Stomach (tissue), 9 donors: ENCODE measurements around the gene MTG1. TPM values are rescaled to one million over a fixed set of nuclear protein-coding genes. Genes with fewer than 3 reads are reported as not detected.
A peak's percentile ranks its signal among the peaks of the same experiment; 100 is the strongest.

ENCODE experiments used
- DNase-seq, 2 donors: peaks; one replicate each; pipeline versions ENCODE4 v3.0.0 to v3.0.0-alpha.2; 2013 to 2019
- H3K27ac ChIP-seq, 5 donors: fragments of 200-600 bp in 4 of 5; sonication (generic) in 4 of 5; one replicate each; pipeline ENCODE4 v1.5.1; 2013 to 2019; ENCODE audit warnings: mild to moderate bottlenecking in 1 of 5, moderate library complexity in 1 of 5
- H3K27me3 ChIP-seq, 3 donors: fragments of 200-600 bp; sonication (generic); one replicate each; pipeline ENCODE4 v1.5.1; 2017 to 2019; ENCODE audit warnings: mixed run types in 1 of 3
- H3K36me3 ChIP-seq, 4 donors: fragments of 200-600 bp; sonication (generic); 1 replicate in 3 of 4; 2 replicates in 1 of 4; pipeline ENCODE4 v1.5.1; 2016 to 2019
- H3K4me1 ChIP-seq, 4 donors: fragments of 200-600 bp; sonication (generic); one replicate each; pipeline ENCODE4 v1.5.1; 2016 to 2019
- H3K4me3 ChIP-seq, 4 donors: fragments of 200-600 bp; sonication (generic) in 3 of 4; one replicate each; pipeline ENCODE4 v1.5.1; 2016 to 2019; ENCODE audit warnings: mild to moderate bottlenecking in 1 of 4
- H3K9me3 ChIP-seq, 4 donors: fragments of 200-600 bp; sonication (generic); one replicate each; pipeline ENCODE4 v1.5.1; 2016 to 2019
- EP300 ChIP-seq: sonication (generic); formaldehyde crosslinking; IDR thresholded peaks from one replicate; pipeline ENCODE4 v1.6.1; 2017; ENCODE audit warnings: antibody characterized with exemption
- POLR2A ChIP-seq, 4 donors: fragments of 450-650 bp; IDR thresholded peaks; one replicate each; pipeline ENCODE4 v1.6.1; 2016; ENCODE audit warnings: antibody characterized with exemption in 4 of 4, control low read depth in 2 of 4, mild to moderate bottlenecking in 1 of 4, moderate library complexity in 1 of 4
- POLR2AphosphoS5 ChIP-seq, 3 donors: sonication (generic); formaldehyde crosslinking; IDR thresholded peaks; one replicate each; pipeline ENCODE4 v1.6.1; 2016; ENCODE audit warnings: antibody characterized with exemption in 3 of 3
- WGBS, 5 donors: extraction: QIAGEN DNeasy Blood & Tissue Kit in 3 of 5; methylation state at CpG; one replicate each; pipeline versions ENCODE4 v1.1.5 to v1.1.7; 2013 to 2018; 5-methylcytosine and 5-hydroxymethylcytosine counted together
- intact Hi-C: fragments of 100-400 bp; cut with DNase I; formaldehyde crosslinking; loops from one replicate; pipeline ENCODE4 v1.15.1; 2023; ENCODE audit warnings: low total_unique reads
- polyA plus RNA-seq, 3 donors: library from polyadenylated mRNA; stranded (reverse); fragments of 200-250 nt; gene quantifications; one replicate each; pipeline ENCODE4 v1.2.3, GENCODE V29; 2013
- total RNA-seq, 5 donors: library from RNA; depleted of rRNA; stranded (reverse); fragments of >200 nt; gene quantifications; one replicate each; pipeline versions ENCODE4 v1.1.0 to v1.2.3, GENCODE V29; 2014 to 2016
- TF ChIP-seq, protein P1 (sequence below), 7 experiments: fragments of 450-650 bp in 4 of 7; fragments of 200-600 bp in 3 of 7; sonication (generic) in 3 of 7; IDR thresholded peaks; one replicate each; pipeline ENCODE4 v1.5.1; 2016 to 2019; ENCODE audit warnings: antibody characterized with exemption in 7 of 7, control low read depth in 2 of 7, mild to moderate bottlenecking in 1 of 7
- donor health status: healthy with polysubstance abuse.
- donor health status: Bipolar disorder and iron deficiency.
- donor health status: healthy.

MTG1 gene
- total and polyA plus RNA-seq, 8 donors: 36.7 to 177 (median 52.9) TPM

DNA sequence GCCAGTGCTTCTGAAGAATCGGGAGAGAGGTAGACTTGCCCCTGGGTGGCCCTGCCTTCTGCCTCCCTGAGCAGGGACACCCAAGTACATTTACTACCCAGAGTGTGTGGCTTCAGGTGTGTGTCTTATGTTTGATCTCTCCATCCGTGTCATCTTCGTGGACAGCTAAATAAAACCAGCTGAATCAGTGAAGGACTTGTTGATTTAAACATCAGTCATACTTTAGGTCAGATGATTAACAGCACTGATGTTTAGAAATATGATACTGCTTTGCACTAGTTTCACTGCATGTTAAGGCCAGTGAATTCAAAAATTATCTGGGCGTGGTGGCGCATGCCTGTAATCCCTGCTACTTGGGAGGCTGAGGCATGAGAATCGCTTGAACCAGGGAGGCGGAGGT is 4.0 kb downstream of the MTG1 start:
- intact Hi-C loops: no loop called here
- WGBS, 5 donors: 95 to 98% (median 97%) methylated on average over 7 of the region's 7 CpGs
- Histone ChIP-seq H3K4me3 (no peak overlapping the region), H3K9me3 (no peaks in the 10 kb centered on the region), H3K36me3 (peaks cover 28 to 73% (median 72%) of the 10 kb centered on the region in 4 donors), H3K27ac (no peak overlapping the region), H3K4me1 (peaks cover 0 to 35% (median 30%) of the 10 kb centered on the region in 4 donors), H3K27me3 (no peaks in the 10 kb centered on the region)
- TF ChIP-seq EP300: no peak
- TF ChIP-seq POLR2A (IDR thresholded peaks at IDR 0.05): no peak
- no peak for TF ChIP-seq POLR2AphosphoS5 (IDR thresholded peaks at IDR 0.05)
- TF ChIP-seq, protein P1, sequence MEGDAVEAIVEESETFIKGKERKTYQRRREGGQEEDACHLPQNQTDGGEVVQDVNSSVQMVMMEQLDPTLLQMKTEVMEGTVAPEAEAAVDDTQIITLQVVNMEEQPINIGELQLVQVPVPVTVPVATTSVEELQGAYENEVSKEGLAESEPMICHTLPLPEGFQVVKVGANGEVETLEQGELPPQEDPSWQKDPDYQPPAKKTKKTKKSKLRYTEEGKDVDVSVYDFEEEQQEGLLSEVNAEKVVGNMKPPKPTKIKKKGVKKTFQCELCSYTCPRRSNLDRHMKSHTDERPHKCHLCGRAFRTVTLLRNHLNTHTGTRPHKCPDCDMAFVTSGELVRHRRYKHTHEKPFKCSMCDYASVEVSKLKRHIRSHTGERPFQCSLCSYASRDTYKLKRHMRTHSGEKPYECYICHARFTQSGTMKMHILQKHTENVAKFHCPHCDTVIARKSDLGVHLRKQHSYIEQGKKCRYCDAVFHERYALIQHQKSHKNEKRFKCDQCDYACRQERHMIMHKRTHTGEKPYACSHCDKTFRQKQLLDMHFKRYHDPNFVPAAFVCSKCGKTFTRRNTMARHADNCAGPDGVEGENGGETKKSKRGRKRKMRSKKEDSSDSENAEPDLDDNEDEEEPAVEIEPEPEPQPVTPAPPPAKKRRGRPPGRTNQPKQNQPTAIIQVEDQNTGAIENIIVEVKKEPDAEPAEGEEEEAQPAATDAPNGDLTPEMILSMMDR (IDR thresholded peaks at IDR 0.05): no peak
- DNase-seq: no peak

DNA sequence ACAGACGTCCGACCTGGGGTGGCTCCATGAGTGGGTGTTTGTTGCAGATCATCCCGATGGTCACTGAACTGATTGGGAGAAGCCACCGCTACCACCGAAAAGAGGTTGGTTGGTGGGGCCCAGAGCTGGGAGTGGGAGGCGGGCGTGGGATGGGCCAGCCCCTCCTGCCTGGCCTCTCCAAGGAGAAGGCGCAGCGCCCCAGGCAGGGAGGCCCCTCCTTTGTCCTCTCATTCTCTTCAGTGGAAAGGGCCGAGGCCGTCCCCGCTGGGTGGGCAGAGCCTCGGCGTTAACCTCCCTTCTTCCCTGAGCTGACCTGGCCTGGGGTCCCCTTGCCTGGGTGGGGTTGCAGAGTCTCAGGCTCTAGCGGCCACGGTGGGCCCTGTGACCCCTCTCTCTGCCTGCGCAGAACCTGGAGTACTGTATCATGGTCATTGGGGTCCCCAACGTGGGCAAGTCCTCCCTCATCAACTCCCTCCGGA is 5.2 kb downstream of the MTG1 start:
- peak in 1 of 2 donors; percentile 17 for DNase-seq
- intact Hi-C loops: no loop called here
- Histone ChIP-seq H3K36me3 (peaks cover 33 to 85% (median 83%) of the 10 kb centered on the region in 4 donors), H3K27ac (no peak overlapping the region), H3K27me3 (no peaks in the 10 kb centered on the region), H3K9me3 (no peaks in the 10 kb centered on the region), H3K4me3 (no peak overlapping the region), H3K4me1 (peaks cover 0 to 30% (median 25%) of the 10 kb centered on the region in 4 donors)
- no peak for TF ChIP-seq EP300
- TF ChIP-seq, protein P1 (IDR thresholded peaks at IDR 0.05): no peak
- no peak for TF ChIP-seq POLR2AphosphoS5 (IDR thresholded peaks at IDR 0.05)
- TF ChIP-seq POLR2A (IDR thresholded peaks at IDR 0.05): no peak
- 94 to 98% (median 95%) methylated on average over 16 to 19 of the region's 19 CpGs for WGBS, 5 donors

GRCh38 chr10:133400624-133401424 is 6.9 kb downstream of the MTG1 start:
- Histone ChIP-seq H3K4me1 (peaks cover 0 to 15% (median 11%) of the 10 kb centered on the region in 4 donors), H3K4me3 (no peak overlapping the region), H3K27me3 (no peaks in the 10 kb centered on the region), H3K9me3 (no peaks in the 10 kb centered on the region), H3K27ac (peak overlapping the region in 1 of 5 donors; percentile 75), H3K36me3 (peaks cover 33 to 100% (median 97%) of the 10 kb centered on the region in 4 donors)
- DNase-seq: peak in 1 of 2 donors; percentile 23
- TF ChIP-seq EP300 (no peak), POLR2AphosphoS5 (IDR thresholded peaks at IDR 0.05) (no peak), POLR2A (IDR thresholded peaks at IDR 0.05) (no peak)
- TF ChIP-seq, protein P1 (IDR thresholded peaks at IDR 0.05): no peak
- intact Hi-C loops: no loop called here
- 74 to 80% (median 78%) methylated on average over 10 of the region's 10 CpGs for WGBS, 5 donors

DNA sequence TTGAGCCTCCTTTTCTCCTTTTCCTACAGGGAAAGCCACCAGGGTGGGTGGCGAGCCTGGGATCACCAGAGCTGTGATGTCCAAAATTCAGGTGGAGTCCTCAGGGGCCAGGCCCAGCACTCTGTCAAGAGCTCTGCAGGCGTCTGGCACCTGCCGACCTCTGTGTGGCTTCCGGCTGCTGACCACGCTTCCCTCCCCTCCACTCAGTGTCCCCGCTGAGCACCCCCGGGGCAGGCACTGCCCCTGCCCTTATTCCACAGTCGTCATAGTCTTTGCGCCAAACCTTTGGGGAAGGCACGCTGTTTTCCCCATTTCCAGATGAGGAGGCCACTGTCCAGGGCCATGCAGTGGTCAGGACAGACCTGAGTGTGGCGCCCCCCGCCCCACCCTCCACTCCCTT is 7.5 kb downstream of the MTG1 start:
- Histone ChIP-seq H3K27me3 (no peaks in the 10 kb centered on the region), H3K4me3 (no peak overlapping the region), H3K4me1 (peaks cover 0 to 11% (median 7%) of the 10 kb centered on the region in 4 donors), H3K36me3 (peaks cover 33 to 100% (median 97%) of the 10 kb centered on the region in 4 donors), H3K27ac (peak overlapping the region in 1 of 5 donors; percentile 75), H3K9me3 (no peaks in the 10 kb centered on the region)
- peak in 1 of 2 donors; percentile 22 for DNase-seq
- 85 to 95% (median 92%) methylated on average over 12 of the region's 12 CpGs for WGBS, 5 donors
- TF ChIP-seq POLR2A (IDR thresholded peaks at IDR 0.05) (no peak), EP300 (no peak), POLR2AphosphoS5 (IDR thresholded peaks at IDR 0.05) (no peak)
- TF ChIP-seq, protein P1 (IDR thresholded peaks at IDR 0.05): no peak
- intact Hi-C loops: no loop called here
